Pancreas (tissue), 10 donors: ENCODE measurements around the gene C19orf81. TPM values are rescaled to one million over a fixed set of nuclear protein-coding genes. Genes with fewer than 3 reads are reported as not detected.

Experiments used
- ATAC-seq, 4 donors: fragments of 200-7000 bp; cut with Tn5 transposase; one replicate each; pipeline versions ENCODE4 v1.8.0 to v1.9.1; 2020; ENCODE audit warnings: mild to moderate bottlenecking in 4 of 4, moderate library complexity in 4 of 4
- DNase-seq, 6 donors: peaks; one replicate each; pipeline ENCODE4 v3.0.0-alpha.2; 2020
- FAIRE-seq: peaks from 2 replicates; lab custom pipeline; 2012; peaks lifted over from hg19 to GRCh38; lab: Jason Lieb, UNC
- H3K27ac ChIP-seq, 4 donors: fragments of 200-600 bp; sonication (generic); 1 replicate in 3 of 4; 2 replicates in 1 of 4; pipeline versions ENCODE4 v1.5.0 to v1.8.0; 2020
- H3K27me3 ChIP-seq, 4 donors: fragments of 200-600 bp; one replicate each; pipeline ENCODE4 v1.8.0; 2021
- H3K36me3 ChIP-seq, 3 donors: fragments of 200-600 bp; sonication (generic) in 1 of 3; one replicate each; pipeline versions ENCODE4 v1.5.0 to v1.8.0; 2020 to 2021
- H3K4me1 ChIP-seq, 3 donors: fragments of 200-600 bp; one replicate each; pipeline ENCODE4 v1.8.0; 2021
- H3K4me3 ChIP-seq, 4 donors: fragments of 200-600 bp; sonication (generic) in 2 of 4; one replicate each; pipeline versions ENCODE4 v1.5.0 to v1.8.0; 2020 to 2021
- H3K9me3 ChIP-seq, 4 donors: fragments of 200-600 bp; one replicate each; pipeline ENCODE4 v1.8.0; 2021
- CTCF ChIP-seq, 4 donors: fragments of 200-600 bp; sonication (generic) in 3 of 4; IDR thresholded peaks; one replicate each; pipeline versions ENCODE4 v1.5.0 to v1.8.0; 2021; ENCODE audit warnings: antibody characterized with exemption in 4 of 4
- WGBS, 2 donors: extraction: QIAGEN DNeasy Blood & Tissue Kit; methylation state at CpG; one replicate each; pipeline ENCODE4 v1.1.7; 2013; 5-methylcytosine and 5-hydroxymethylcytosine counted together
- intact Hi-C, 3 donors: fragments of 100-400 bp; cut with DNase I; formaldehyde crosslinking; loops; one replicate each; pipeline versions ENCODE4 v1.11.1 to v1.14.2; 2022
- polyA plus RNA-seq, 2 donors: library from polyadenylated mRNA; stranded (reverse); fragments of 200-250 nt; gene quantifications; one replicate each; pipeline ENCODE4 v1.2.3, GENCODE V29; 2013
- total RNA-seq, 6 donors: library from RNA; stranded (reverse); fragmentation: NEBNext Ultra II Directional in 4 of 6; extraction: Animal tissue kit (Norgen Biotek cat#: 25700) in 4 of 6; gene quantifications; one replicate each; pipeline versions ENCODE4 v1.2.1 to v1.2.4, GENCODE V29; 2021 to 2023
- donor health status: healthy with polysubstance abuse.
- donor health status: DM: no; HTN: no; CAD: no; lungs with moderate emphysema.
- donor health status: DM: no; HTN: no; CAD: no.
- donor health status: control.
- donor health status: control.
- donor health status: Bipolar disorder and iron deficiency.
- donor health status: DM: yes; HTN: yes; CAD: no.
- donor health status: DM: no; HTN: no; CAD: no.
- donor health status: DM: no; HTN: no; CAD: no.
- donor health status: DM: yes; HTN: yes; CAD: no.

Gene C19orf81
- total and polyA plus RNA-seq, 8 donors = 0.40 to 1.2 (median 0.91) TPM; not detected in 3

- 17 to 25% methylated on average over 20 to 22 of the region's 22 CpGs for WGBS, 2 donors
- H3K27ac ChIP-seq = no peak overlapping the region
- no peaks in the 10 kb centered on the region for H3K27me3 ChIP-seq
- intact Hi-C loops = no loop called here
- FAIRE-seq = no peak
- DNase-seq = peak in 1 of 6 donors; percentile 30
- no peaks in the 10 kb centered on the region for H3K4me1 ChIP-seq
- H3K9me3 ChIP-seq = no peaks in the 10 kb centered on the region
- H3K36me3 ChIP-seq = no peaks in the 10 kb centered on the region
- TF ChIP-seq CTCF (IDR thresholded peaks at IDR 0.05) = no peak
- no peak overlapping the region for H3K4me3 ChIP-seq
- no peak for ATAC-seq
Observed at GRCh38 chr19:50703915-50704796, 54.9 kb downstream of the C19orf81 start.

- no peaks in the 10 kb centered on the region for H3K27me3 ChIP-seq
- H3K9me3 ChIP-seq = no peaks in the 10 kb centered on the region
- H3K4me3 ChIP-seq = no peak overlapping the region
- ATAC-seq (peak in 3 of 4 donors; percentile 46 to 74 (median 62)), FAIRE-seq (no peak), DNase-seq (peak in 1 of 6 donors; percentile 1)
- H3K36me3 ChIP-seq = no peaks in the 10 kb centered on the region
- peak in 2 of 4 donors; percentile 8 to 18 for TF ChIP-seq CTCF (IDR thresholded peaks at IDR 0.05)
- intact Hi-C loops = no loop called here
- H3K27ac ChIP-seq = no peak overlapping the region
- 27 to 33% methylated on average over 9 of the region's 9 CpGs for WGBS, 2 donors
- H3K4me1 ChIP-seq = no peaks in the 10 kb centered on the region
Observed at GRCh38 chr19:50705422-50706019, 56.3 kb downstream of the C19orf81 start.

- FAIRE-seq (no peak), DNase-seq (no peak), ATAC-seq (no peak)
- Histone ChIP-seq H3K27ac (no peak overlapping the region), H3K9me3 (no peaks in the 10 kb centered on the region), H3K4me1 (no peaks in the 10 kb centered on the region), H3K36me3 (no peaks in the 10 kb centered on the region), H3K4me3 (no peak overlapping the region), H3K27me3 (no peaks in the 10 kb centered on the region)
- intact Hi-C loops = no loop called here
- WGBS, 2 donors = 49 to 57% methylated on average over 5 of the region's 5 CpGs
- TF ChIP-seq CTCF (IDR thresholded peaks at IDR 0.05) = no peak
Observed at GRCh38 chr19:50706387-50706786, 57.1 kb downstream of the C19orf81 start.

GRCh38 chr19:50708179-50708879 is 59.1 kb downstream of the C19orf81 start:
- DNase-seq (no peak), FAIRE-seq (no peak), ATAC-seq (no peak)
- H3K9me3 ChIP-seq = no peaks in the 10 kb centered on the region
- no peaks in the 10 kb centered on the region for H3K4me1 ChIP-seq
- H3K4me3 ChIP-seq = no peak overlapping the region
- intact Hi-C loops = no loop called here
- WGBS, 2 donors = 43 to 48% methylated on average over 12 of the region's 12 CpGs
- no peak for TF ChIP-seq CTCF (IDR thresholded peaks at IDR 0.05)
- H3K36me3 ChIP-seq = no peaks in the 10 kb centered on the region
- H3K27ac ChIP-seq = no peak overlapping the region
- H3K27me3 ChIP-seq = no peaks in the 10 kb centered on the region

Other genes with a start within 250 kb of the C19orf81 start
- 10 to 100 TPM in 1 of 6 donors, 1 to 10 TPM in 2, under 1 TPM in 3; 0.09 to 25.6 (median 1.2) TPM for gene SPIB, start 230.5 kb upstream of the C19orf81 start, total RNA-seq
- 1 to 10 TPM in 1 of 2 donors, under 1 TPM in 1; 0.80 to 1.2 TPM for gene SPIB, start 230.5 kb upstream of the C19orf81 start, polyA plus RNA-seq
- gene MYBPC2, start 216.6 kb upstream of the C19orf81 start, total RNA-seq = 1 to 10 TPM in 2 of 6 donors, not detected in 4; 1.5 to 1.7 TPM
- gene MYBPC2, start 216.6 kb upstream of the C19orf81 start, polyA plus RNA-seq = under 1 TPM in 1 of 2 donors, not detected in 1; 0.02 TPM
- 10 to 100 TPM; 34.7 to 81.5 (median 60.2) TPM for gene EMC10, start 172.9 kb upstream of the C19orf81 start, total RNA-seq
- gene EMC10, start 172.9 kb upstream of the C19orf81 start, polyA plus RNA-seq = 100 to 1,000 TPM in 1 of 2 donors, 10 to 100 TPM in 1; 96.7 to 160 TPM
- gene GARIN5A, start 172.6 kb upstream of the C19orf81 start, total RNA-seq = 1 to 10 TPM; 1.4 to 2.6 (median 1.9) TPM
- 1 to 10 TPM; 2.1 to 2.3 TPM for gene GARIN5A, start 172.6 kb upstream of the C19orf81 start, polyA plus RNA-seq
- 10 to 100 TPM in 5 of 6 donors, 1 to 10 TPM in 1; 8.0 to 23.3 (median 13.2) TPM for gene JOSD2, start 138.3 kb upstream of the C19orf81 start, total RNA-seq
- gene JOSD2, start 138.3 kb upstream of the C19orf81 start, polyA plus RNA-seq = 10 to 100 TPM; 25.1 to 41.2 TPM
- under 1 TPM in 2 of 6 donors, not detected in 4; 0.49 to 0.76 TPM for gene ASPDH, start 135.5 kb upstream of the C19orf81 start, total RNA-seq
- 1 to 10 TPM; 1.6 to 4.6 TPM for gene ASPDH, start 135.5 kb upstream of the C19orf81 start, polyA plus RNA-seq
- under 1 TPM; 0.09 to 0.79 (median 0.36) TPM for gene LRRC4B, start 81.0 kb upstream of the C19orf81 start, total RNA-seq
- gene LRRC4B, start 81.0 kb upstream of the C19orf81 start, polyA plus RNA-seq = 1 to 10 TPM in 1 of 2 donors, under 1 TPM in 1; 0.87 to 2.1 TPM
- gene SYT3, start 9.6 kb upstream of the C19orf81 start, total RNA-seq = under 1 TPM; 0.09 to 0.63 (median 0.37) TPM
- gene SYT3, start 9.6 kb upstream of the C19orf81 start, polyA plus RNA-seq = under 1 TPM; 0.30 to 0.94 TPM
- gene SHANK1, start 70.4 kb downstream of the C19orf81 start, total RNA-seq = under 1 TPM in 5 of 6 donors, not detected in 1; 0.06 to 0.69 (median 0.19) TPM
- gene SHANK1, start 70.4 kb downstream of the C19orf81 start, polyA plus RNA-seq = under 1 TPM; 0.12 to 0.19 TPM
- gene CLEC11A, start 73.9 kb downstream of the C19orf81 start, total RNA-seq = 10 to 100 TPM in 1 of 6 donors, 1 to 10 TPM in 5; 1.3 to 14.6 (median 2.5) TPM
- gene CLEC11A, start 73.9 kb downstream of the C19orf81 start, polyA plus RNA-seq = 1 to 10 TPM; 4.7 to 7.4 TPM
- not detected for gene GPR32, start 121.0 kb downstream of the C19orf81 start, total RNA-seq
- gene GPR32, start 121.0 kb downstream of the C19orf81 start, polyA plus RNA-seq = not detected
- not detected for gene ACP4, start 141.0 kb downstream of the C19orf81 start, total RNA-seq
- not detected for gene ACP4, start 141.0 kb downstream of the C19orf81 start, polyA plus RNA-seq
- gene KLK1, start 174.3 kb downstream of the C19orf81 start, total RNA-seq = 1,000 to 10,000 TPM in 3 of 6 donors, 100 to 1,000 TPM in 3; 607 to 1,981 (median 1,041) TPM
- gene KLK1, start 174.3 kb downstream of the C19orf81 start, polyA plus RNA-seq = 100 to 1,000 TPM; 683 to 756 TPM
- gene KLK15, start 184.1 kb downstream of the C19orf81 start, total RNA-seq = not detected
- gene KLK15, start 184.1 kb downstream of the C19orf81 start, polyA plus RNA-seq = under 1 TPM; 0.07 to 0.27 TPM
- not detected for gene KLK3, start 205.5 kb downstream of the C19orf81 start, total RNA-seq
- under 1 TPM; 0.05 to 0.27 TPM for gene KLK3, start 205.5 kb downstream of the C19orf81 start, polyA plus RNA-seq
- not detected for gene KLK2, start 224.0 kb downstream of the C19orf81 start, total RNA-seq
- gene KLK2, start 224.0 kb downstream of the C19orf81 start, polyA plus RNA-seq = under 1 TPM; 0.09 to 0.27 TPM